SJCRH30 (cell line): ENCODE measurements around the gene SNRPD3. TPM values are rescaled to one million over a fixed set of nuclear protein-coding genes. Genes with fewer than 3 reads are reported as not detected.
"Not testable (repeated sequence)": the region's sequence is repeated elsewhere in the genome, so short reads cannot be mapped to it uniquely, and the experiment has no call there.

ENCODE experiments used
- DNase-seq, 2 experiments: peaks; one replicate each; pipeline ENCODE4 v3.0.0-alpha.2; 2015 to 2020
- H3K27ac ChIP-seq: fragments of 250-450 bp; sonication (Bioruptor Pico); 2 replicates; pipeline ENCODE4 v1.5.1; 2020; ENCODE audit warnings: mild to moderate bottlenecking, moderate library complexity
- H3K27me3 ChIP-seq: fragments of 250-450 bp; sonication (Bioruptor Pico); 2 replicates; pipeline ENCODE4 v1.5.1; 2020; ENCODE audit warnings: mild to moderate bottlenecking, moderate library complexity
- H3K36me3 ChIP-seq: fragments of 250-450 bp; sonication (Bioruptor Pico); 2 replicates; pipeline ENCODE4 v1.5.1; 2020; ENCODE audit warnings: mild to moderate bottlenecking, moderate library complexity
- H3K4me1 ChIP-seq: fragments of 250-450 bp; sonication (Bioruptor Pico); 2 replicates; pipeline ENCODE4 v1.5.1; 2020; ENCODE audit warnings: mild to moderate bottlenecking, moderate library complexity
- H3K4me3 ChIP-seq: fragments of 250-450 bp; sonication (Bioruptor Pico); 2 replicates; pipeline ENCODE4 v1.5.1; 2020; ENCODE audit warnings: mild to moderate bottlenecking, moderate library complexity
- H3K9me3 ChIP-seq: fragments of 250-450 bp; sonication (Bioruptor Pico); replicated peaks from 2 replicates; pipeline ENCODE4 v1.5.1; 2020; ENCODE audit warnings: mild to moderate bottlenecking, moderate library complexity
- total RNA-seq: library from RNA; depleted of rRNA; stranded (reverse); fragments of >200 nt; shearing (Covaris generic); gene quantifications from 2 replicates; pipeline ENCODE4 v1.2.3, GENCODE V29; 2014

Gene SNRPD3
- total RNA-seq, 1 experiment from 2014 or later: 252 TPM

DNA sequence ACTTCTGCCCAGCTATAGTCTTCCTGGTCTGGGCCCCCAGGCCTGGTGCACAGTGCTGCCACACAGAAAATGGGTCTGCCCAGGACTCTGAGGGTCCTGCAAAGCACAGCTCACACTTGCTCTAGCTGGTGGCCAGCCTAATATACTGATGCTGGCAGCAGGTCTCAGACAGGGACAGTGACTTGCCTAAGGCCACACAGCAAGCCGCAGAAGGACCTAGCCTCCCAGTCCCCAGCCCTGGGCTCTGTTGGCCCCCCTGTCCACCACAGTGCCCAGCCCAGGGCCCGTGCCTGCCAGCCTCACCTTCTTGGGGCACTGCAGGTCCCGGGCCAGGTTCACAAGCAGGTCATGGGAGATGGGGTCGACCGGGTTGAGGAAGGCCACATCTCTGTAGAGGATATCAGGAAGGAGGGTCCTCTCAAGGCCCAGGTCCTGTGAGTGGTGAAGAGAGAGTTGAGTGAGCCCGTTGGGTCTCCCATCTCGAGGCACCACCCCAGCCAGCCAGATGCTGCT lies 33.8 kb downstream of the SNRPD3 start:
- Histone ChIP-seq H3K4me1 (peaks cover 17% of the 10 kb centered on the region), H3K27me3 (no peaks in the 10 kb centered on the region), H3K4me3 (no peak overlapping the region), H3K36me3 (no peaks in the 10 kb centered on the region), H3K27ac (no peak overlapping the region), H3K9me3 (no peaks in the 10 kb centered on the region)
- no peak for DNase-seq

DNA sequence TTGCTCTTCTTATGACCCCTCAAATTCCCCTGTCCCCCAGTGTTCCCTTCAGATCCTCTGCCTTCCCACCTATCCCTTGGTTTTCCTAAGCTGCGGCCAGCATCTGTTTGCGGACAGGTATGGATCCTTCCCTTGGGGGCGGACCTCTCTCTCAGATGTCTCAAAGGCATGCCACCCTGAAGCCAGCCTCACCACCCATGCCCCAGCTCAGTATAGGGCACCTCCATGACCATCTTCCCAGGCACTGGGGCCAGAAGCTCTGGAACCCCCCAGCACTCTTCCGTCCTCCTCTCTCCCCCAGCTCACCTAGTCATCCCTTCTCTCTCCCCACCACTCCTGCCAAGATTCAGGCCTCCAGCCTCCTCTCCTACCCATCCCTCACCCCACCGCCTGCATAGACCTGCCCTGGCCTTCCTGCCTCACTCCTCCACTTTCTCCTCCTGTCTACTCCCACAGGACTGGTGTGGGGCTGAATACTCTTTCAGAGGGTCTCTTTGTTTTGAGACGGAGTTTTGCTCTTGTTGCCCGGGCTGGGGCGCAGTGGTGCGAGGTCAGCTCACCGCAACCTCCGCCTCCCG lies 34.9 kb downstream of the SNRPD3 start:
- no peak overlapping the region for H3K27ac ChIP-seq
- no peaks in the 10 kb centered on the region for H3K36me3 ChIP-seq
- H3K4me1 ChIP-seq: peaks cover 17% of the 10 kb centered on the region
- no peak for DNase-seq
- no peak overlapping the region for H3K4me3 ChIP-seq
- H3K9me3 ChIP-seq: no peaks in the 10 kb centered on the region
- no peaks in the 10 kb centered on the region for H3K27me3 ChIP-seq

DNA sequence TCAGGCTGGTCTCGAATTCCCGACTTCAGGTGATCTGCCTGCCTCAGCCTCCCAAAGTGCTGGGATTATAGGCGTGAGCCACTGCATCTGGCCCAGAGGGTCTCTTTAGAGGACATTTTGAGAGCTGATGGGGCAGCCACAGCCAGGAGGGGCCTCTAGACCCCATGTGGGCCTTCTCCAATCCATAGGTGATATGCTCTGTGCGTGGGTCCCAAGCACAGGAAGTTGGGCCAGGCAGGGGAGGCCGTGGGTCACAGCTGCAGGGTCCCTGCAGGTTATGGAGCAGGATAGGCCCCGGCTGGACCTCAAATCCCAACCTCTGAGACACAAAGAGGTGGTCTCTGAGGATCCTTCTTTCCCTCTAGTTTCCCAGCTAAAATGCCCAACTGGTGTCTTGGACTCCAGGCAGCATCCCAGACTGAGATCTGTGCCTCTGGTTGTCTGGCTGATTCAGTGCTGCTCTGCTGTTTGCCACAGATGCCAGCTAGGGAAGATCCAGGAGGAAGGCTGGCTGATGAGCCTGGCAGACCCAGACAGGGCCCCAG lies 35.6 kb downstream of the SNRPD3 start:
- H3K9me3 ChIP-seq: no peaks in the 10 kb centered on the region
- H3K36me3 ChIP-seq: no peaks in the 10 kb centered on the region
- DNase-seq: no peak
- no peaks in the 10 kb centered on the region for H3K27me3 ChIP-seq
- H3K4me1 ChIP-seq: peaks cover 17% of the 10 kb centered on the region
- no peak overlapping the region for H3K27ac ChIP-seq
- H3K4me3 ChIP-seq: no peak overlapping the region

DNA sequence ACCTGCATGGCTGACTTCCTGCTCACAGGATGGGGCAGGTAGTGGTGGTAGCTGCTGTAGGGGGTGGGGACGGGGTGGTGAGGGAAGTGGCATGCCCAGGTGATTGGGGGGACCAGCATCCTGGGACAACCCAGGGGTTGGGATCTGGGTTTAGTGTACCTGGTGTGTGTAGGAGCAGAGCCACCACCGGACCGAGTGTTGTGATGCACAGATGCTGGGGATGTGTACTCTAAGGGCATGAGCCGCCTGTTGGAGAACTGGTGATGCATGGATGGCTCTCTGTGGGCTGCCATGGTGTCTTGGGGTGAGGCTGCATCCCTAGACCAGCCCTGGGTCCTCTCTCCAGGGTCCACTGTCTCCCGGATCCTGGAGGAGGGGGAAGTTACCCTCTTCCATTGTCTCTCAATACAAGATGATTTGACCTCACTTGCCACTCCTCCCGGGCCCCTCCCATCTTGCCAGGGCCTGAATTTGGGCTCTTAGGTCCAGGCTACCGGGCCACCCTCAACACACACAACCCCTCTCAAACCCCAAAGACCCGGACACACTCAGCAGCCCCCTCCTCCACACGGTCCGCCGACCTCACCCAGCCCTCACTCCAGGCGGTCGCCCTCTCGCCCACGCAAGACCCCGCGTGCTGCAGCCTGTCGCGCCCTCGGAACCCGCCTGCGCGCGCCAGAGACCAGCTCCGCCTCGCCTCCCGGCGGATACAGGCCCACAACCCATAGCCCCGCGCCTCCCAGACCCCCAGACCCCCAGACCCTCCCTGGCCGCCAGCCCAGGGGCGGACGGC lies 36.5 kb downstream of the SNRPD3 start:
- Histone ChIP-seq H3K4me3 (no peak overlapping the region), H3K27ac (no peak overlapping the region), H3K27me3 (no peaks in the 10 kb centered on the region), H3K9me3 (no peaks in the 10 kb centered on the region), H3K4me1 (peaks cover 17% of the 10 kb centered on the region), H3K36me3 (no peaks in the 10 kb centered on the region)
- no peak for DNase-seq

- no peak within 1 kb of the TSS for H3K4me3 ChIP-seq
- DNase-seq: no peak
- H3K9me3 ChIP-seq: no peaks in the 10 kb centered on the region
- H3K27me3 ChIP-seq: no peaks in the 10 kb centered on the region
- H3K4me1 ChIP-seq: peaks cover 14% of the 10 kb centered on the region
- H3K36me3 ChIP-seq: no peaks in the 10 kb centered on the region
- no peak within 1 kb of the TSS for H3K27ac ChIP-seq
Measured at GRCh38 chr22:24592851-24593558, 37.2 kb downstream of the SNRPD3 start, which contains the start of gene LRRC75B. LRRC75B (minus strand) TSS chr22:24593073; CDS start chr22:24593039, 34 bp downstream.

DNA sequence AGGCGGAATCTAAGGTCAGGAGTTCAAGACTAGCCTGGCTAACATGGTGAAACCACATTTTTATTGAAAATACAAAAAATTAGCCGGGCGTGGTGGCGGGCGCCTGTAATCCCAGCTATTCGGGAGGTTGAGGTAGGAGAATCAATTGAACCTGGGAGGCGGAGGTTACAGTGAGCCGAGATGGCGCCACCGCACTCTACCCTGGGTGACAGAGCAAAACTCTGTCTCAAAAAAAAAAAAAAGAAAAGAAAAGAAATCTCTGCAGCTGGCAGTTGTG lies 37.7 kb downstream of the SNRPD3 start:
- not testable (repeated sequence) for H3K4me3 ChIP-seq, H3K9me3 ChIP-seq, H3K27ac ChIP-seq, DNase-seq, H3K4me1 ChIP-seq, H3K36me3 ChIP-seq, H3K27me3 ChIP-seq

DNA sequence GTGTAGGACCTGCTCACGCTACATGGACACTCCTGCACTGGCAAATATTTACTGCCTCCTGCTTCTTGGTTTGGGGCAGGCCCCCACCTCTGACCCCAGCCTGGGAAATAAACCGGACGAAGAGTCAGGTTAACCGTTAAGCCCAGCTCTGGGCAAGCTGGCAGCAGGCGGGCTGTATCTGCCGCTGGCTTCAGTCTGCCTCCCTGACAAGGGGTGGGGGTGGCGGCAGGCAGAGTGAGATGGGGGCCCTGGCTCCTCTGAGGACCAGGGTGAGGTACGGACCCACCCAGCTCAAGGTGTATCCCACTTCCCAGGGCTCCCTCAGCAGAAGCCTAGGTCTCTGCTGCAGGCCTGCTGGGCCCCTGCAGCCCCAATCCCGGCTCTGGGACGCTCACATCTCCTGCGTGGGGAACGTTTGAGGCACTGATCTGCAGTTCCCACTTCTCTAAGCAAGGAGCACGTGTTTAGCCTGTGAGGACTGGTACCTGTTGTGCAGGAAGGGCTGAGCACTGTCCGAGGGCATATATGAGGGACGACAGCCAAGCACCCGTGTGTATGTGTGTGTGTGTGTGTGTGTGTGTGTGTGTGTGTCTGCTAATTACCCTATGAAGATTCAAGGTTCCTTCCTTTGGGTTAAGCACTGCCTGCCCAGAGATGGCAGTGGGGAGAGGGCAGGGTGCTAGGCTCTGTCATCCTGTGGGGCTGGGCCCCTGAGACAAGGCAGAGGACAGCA lies 38.2 kb downstream of the SNRPD3 start:
- no peak overlapping the region for H3K27ac ChIP-seq
- DNase-seq: no peak
- no peak overlapping the region for H3K4me3 ChIP-seq
- H3K27me3 ChIP-seq: no peaks in the 10 kb centered on the region
- H3K36me3 ChIP-seq: no peaks in the 10 kb centered on the region
- no peaks in the 10 kb centered on the region for H3K9me3 ChIP-seq
- H3K4me1 ChIP-seq: peaks cover 7% of the 10 kb centered on the region

DNA sequence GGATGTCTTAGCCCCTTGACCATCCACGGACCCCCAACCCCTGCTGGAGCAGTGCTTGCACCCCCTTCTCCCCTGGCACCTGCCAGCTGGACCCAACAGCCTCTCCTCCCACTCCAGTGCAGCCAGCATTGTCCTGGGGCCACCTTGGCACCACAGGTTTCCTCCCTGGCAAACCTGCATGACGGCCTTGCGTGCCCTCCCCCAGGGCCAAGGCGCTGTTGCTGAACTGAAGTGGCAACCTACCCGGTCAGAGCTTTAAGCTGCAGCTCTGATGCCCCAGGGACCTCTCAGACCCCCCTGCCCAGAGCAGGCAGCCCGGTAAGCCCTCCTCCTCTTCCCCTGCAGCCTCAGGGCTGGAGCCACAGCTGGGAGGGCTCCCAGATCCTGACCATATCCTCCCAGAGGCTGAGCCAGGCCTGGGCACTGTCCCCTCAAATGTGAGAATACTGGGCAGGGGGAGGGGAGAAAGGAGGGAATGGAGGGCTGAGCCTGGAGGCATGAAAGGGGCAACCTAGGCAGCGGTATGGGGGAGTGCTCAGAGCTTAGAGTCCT lies 38.8 kb downstream of the SNRPD3 start:
- Histone ChIP-seq H3K27ac (no peak overlapping the region), H3K4me1 (peaks cover 3% of the 10 kb centered on the region; the same call in 1 of the 2 replicates), H3K4me3 (no peak overlapping the region), H3K36me3 (no peaks in the 10 kb centered on the region), H3K9me3 (no peaks in the 10 kb centered on the region), H3K27me3 (no peaks in the 10 kb centered on the region)
- no peak for DNase-seq

DNA sequence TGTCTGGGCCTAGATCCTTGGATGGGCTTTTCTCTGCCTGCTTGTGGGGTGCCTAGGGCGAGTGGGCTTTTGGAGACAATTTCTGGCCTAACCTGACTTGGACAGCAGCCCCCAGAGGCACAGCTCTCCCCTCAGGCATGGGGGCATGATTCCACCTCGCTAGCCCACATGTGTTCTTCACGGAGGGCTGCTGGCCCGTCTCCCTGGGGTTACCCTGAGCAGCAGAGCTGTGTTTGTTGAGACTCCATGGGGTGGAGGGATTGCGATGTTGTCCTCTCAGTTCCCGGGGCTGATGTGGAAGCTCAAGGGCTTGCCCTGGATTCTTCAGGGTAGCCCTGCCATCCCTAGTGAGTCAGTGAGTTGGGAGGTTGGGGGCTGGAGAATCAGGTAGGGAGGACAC lies 39.4 kb downstream of the SNRPD3 start:
- DNase-seq: no peak
- H3K36me3 ChIP-seq: no peaks in the 10 kb centered on the region
- H3K27me3 ChIP-seq: no peaks in the 10 kb centered on the region
- no peak overlapping the region for H3K27ac ChIP-seq
- H3K4me1 ChIP-seq: no peaks in the 10 kb centered on the region
- H3K9me3 ChIP-seq: no peaks in the 10 kb centered on the region
- H3K4me3 ChIP-seq: no peak overlapping the region

- DNase-seq: no peak
Measured at GRCh38 chr22:24595863-24596262, 40.1 kb downstream of the SNRPD3 start.

DNA sequence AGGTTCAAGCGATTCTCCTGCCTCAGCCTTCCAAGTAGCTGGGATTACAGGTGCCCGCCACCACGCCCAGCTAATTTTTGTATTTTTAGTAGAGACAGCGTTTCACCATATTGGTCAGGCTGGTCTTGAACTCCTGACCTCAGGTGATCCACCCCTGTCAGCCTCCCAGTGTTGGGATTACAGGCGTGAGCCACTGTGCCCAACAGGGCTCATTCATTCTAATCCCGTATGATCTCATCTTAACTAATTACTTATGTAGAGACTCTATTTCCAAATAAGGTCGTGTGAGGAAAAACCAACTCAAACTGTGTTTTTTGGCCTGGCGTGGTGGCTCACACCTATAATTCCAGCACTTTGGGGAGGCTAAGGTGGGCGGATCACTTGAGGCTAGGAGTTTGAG lies 41.3 kb downstream of the SNRPD3 start:
- not testable (repeated sequence) for H3K36me3 ChIP-seq, H3K27me3 ChIP-seq, H3K4me1 ChIP-seq, H3K27ac ChIP-seq, DNase-seq, H3K9me3 ChIP-seq, H3K4me3 ChIP-seq

More at GRCh38 chr22:24595863-24596262, 40.1 kb downstream of the SNRPD3 start:
- H3K4me3 ChIP-seq: no peak overlapping the region
- H3K36me3 ChIP-seq: no peaks in the 10 kb centered on the region
- no peaks in the 10 kb centered on the region for H3K9me3 ChIP-seq
- no peaks in the 10 kb centered on the region for H3K27me3 ChIP-seq
- no peak overlapping the region for H3K27ac ChIP-seq
- H3K4me1 ChIP-seq: no peaks in the 10 kb centered on the region

GRCh38 chr22:24599514-24599913 lies 43.7 kb downstream of the SNRPD3 start:
- no peak overlapping the region for H3K4me3 ChIP-seq
- DNase-seq: no peak
- H3K27me3 ChIP-seq: no peaks in the 10 kb centered on the region
- H3K4me1 ChIP-seq: peaks cover 7% of the 10 kb centered on the region
- H3K36me3 ChIP-seq: no peaks in the 10 kb centered on the region
- H3K27ac ChIP-seq: no peak overlapping the region
- H3K9me3 ChIP-seq: no peaks in the 10 kb centered on the region

DNA sequence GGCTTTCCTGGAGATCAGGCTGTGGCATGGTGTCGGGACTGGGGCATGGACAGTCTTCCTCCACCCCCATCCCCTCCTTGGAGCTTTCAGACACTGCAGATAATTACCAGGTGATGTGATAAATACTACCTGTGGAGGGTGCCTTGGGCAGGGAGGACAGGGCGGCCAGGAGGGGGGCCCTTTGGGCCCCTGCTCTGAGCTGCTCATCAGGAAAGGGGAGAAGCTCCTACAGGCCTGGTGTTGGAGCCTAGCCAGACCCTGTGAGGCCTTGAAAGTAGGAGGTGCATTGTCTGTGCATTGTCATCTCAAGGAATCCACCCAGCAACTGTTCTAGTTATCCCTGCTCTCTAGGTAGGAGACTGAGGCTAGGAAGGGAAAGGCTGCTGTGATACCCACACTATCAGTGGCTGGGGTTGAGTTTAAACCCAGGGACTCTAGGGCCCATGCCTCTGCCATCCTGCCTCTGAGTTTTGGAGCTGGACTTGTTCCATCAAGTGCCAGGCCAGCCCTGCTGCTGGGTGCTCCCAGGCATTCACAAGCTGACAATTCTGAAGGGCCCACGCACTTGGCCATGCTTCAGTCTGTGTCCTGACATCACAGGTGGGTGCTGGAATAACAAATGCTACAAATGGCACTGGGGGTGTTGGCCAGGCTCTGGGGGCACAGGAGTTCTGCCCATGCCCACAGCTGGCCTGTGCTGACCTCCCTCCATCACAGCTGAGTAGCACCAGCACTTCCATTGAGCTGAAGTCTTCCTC lies 44.3 kb downstream of the SNRPD3 start:
- not testable (repeated sequence) for H3K36me3 ChIP-seq, H3K4me1 ChIP-seq, H3K27ac ChIP-seq, H3K27me3 ChIP-seq, DNase-seq, H3K9me3 ChIP-seq, H3K4me3 ChIP-seq
